Measurements from ENCODE around the gene FKBP6.
"Not testable (repeated sequence)": the region's sequence is repeated elsewhere in the genome, so short reads cannot be mapped to it uniquely, and the experiment has no call there.

Gene FKBP6

GRCh38 chr7:73369622-73370021 is 41.7 kb downstream of the FKBP6 start:
- Histone ChIP-seq H2BK12ac (ENCODE audit: low read length) (no peak overlapping the region), H3K4me1 (ENCODE audit: control insufficient read depth in 1 of 2, insufficient read depth in 2 of 2, low read length in 2 of 2) (no peaks in the 10 kb centered on the region), H3K4me2 (ENCODE audit: low read length) (no peak overlapping the region), H3K4ac (ENCODE audit: low read depth, low read length) (no peak overlapping the region), H3K79me1 (ENCODE audit: low read length) (no peaks in the 10 kb centered on the region), H3K9me3 (ENCODE audit: insufficient read depth, low read depth, low read length) (no peaks in the 10 kb centered on the region), H4K91ac (ENCODE audit: low read depth, low read length) (no peak overlapping the region), H3K36me3 (ENCODE audit: control insufficient read depth in 1 of 2, insufficient read depth in 2 of 2, low read length in 2 of 2) (no peaks in the 10 kb centered on the region), H4K8ac (ENCODE audit: low read depth, low read length) (no peak overlapping the region), H3K18ac (ENCODE audit: low read length) (no peak overlapping the region), H2AK5ac (ENCODE audit: low read length) (no peak overlapping the region), H3K23ac (ENCODE audit: low read length) (no peak overlapping the region), H3K14ac (ENCODE audit: low read length) (no peak overlapping the region), H3K9ac (ENCODE audit: low read length) (no peak overlapping the region), H3K79me2 (ENCODE audit: control insufficient read depth, insufficient read depth, low read length, poor library complexity) (no peaks in the 10 kb centered on the region), H2BK5ac (ENCODE audit: low read depth, low read length, poor library complexity) (no peak overlapping the region), H2BK120ac (ENCODE audit: insufficient read depth, low read length, poor library complexity) (no peak overlapping the region), H3K4me3 (ENCODE audit: low read depth, low read length) (no peak overlapping the region), H3K27ac (ENCODE audit: low read depth, low read length) (no peak overlapping the region), H3K27me3 (ENCODE audit: insufficient read depth, low read length) (no peaks in the 10 kb centered on the region), H4K12ac (ENCODE audit: low read depth, low read length) (no peak overlapping the region), H2AFZ (ENCODE audit: insufficient read depth, low read length, poor library complexity) (no peak overlapping the region)
- no CpG with 5 or more reads among the region's 9 CpGs for WGBS (ENCODE audit: extremely low coverage, insufficient coverage, insufficient read length)
- DNase-seq: no peak

- Histone ChIP-seq H4K8ac (ENCODE audit: low read depth, low read length) (no peak overlapping the region), H3K79me1 (ENCODE audit: low read length) (no peaks in the 10 kb centered on the region), H3K27ac (ENCODE audit: low read depth, low read length) (no peak overlapping the region), H4K91ac (ENCODE audit: low read depth, low read length) (no peak overlapping the region), H3K9ac (ENCODE audit: low read length) (no peak overlapping the region), H3K4me3 (ENCODE audit: low read depth, low read length) (no peak overlapping the region), H3K79me2 (ENCODE audit: control insufficient read depth, insufficient read depth, low read length, poor library complexity) (no peaks in the 10 kb centered on the region), H3K4me1 (ENCODE audit: control insufficient read depth in 1 of 2, insufficient read depth in 2 of 2, low read length in 2 of 2) (no peaks in the 10 kb centered on the region), H2BK12ac (ENCODE audit: low read length) (no peak overlapping the region), H2AFZ (ENCODE audit: insufficient read depth, low read length, poor library complexity) (no peak overlapping the region), H4K12ac (ENCODE audit: low read depth, low read length) (no peak overlapping the region), H3K4ac (ENCODE audit: low read depth, low read length) (no peak overlapping the region), H3K14ac (ENCODE audit: low read length) (no peak overlapping the region), H3K36me3 (ENCODE audit: control insufficient read depth in 1 of 2, insufficient read depth in 2 of 2, low read length in 2 of 2) (no peaks in the 10 kb centered on the region), H2BK120ac (ENCODE audit: insufficient read depth, low read length, poor library complexity) (no peak overlapping the region), H3K27me3 (ENCODE audit: insufficient read depth, low read length) (peaks cover 2% of the 10 kb centered on the region), H2AK5ac (ENCODE audit: low read length) (no peak overlapping the region), H2BK5ac (ENCODE audit: low read depth, low read length, poor library complexity) (no peak overlapping the region), H3K9me3 (ENCODE audit: insufficient read depth, low read depth, low read length) (peaks cover 5% of the 10 kb centered on the region), H3K18ac (ENCODE audit: low read length) (no peak overlapping the region), H3K23ac (ENCODE audit: low read length) (no peak overlapping the region), H3K4me2 (ENCODE audit: low read length) (no peak overlapping the region)
- no CpG with 5 or more reads among the region's 13 CpGs for WGBS (ENCODE audit: extremely low coverage, insufficient coverage, insufficient read length)
- DNase-seq: no peak
Measured at GRCh38 chr7:73373741-73374140, 45.8 kb downstream of the FKBP6 start.

GRCh38 chr7:73376262-73376661 is 48.3 kb downstream of the FKBP6 start:
- H3K79me1 ChIP-seq (ENCODE audit: low read length); H4K12ac ChIP-seq (ENCODE audit: low read depth, low read length); H2AFZ ChIP-seq (ENCODE audit: insufficient read depth, low read length, poor library complexity); H3K18ac ChIP-seq (ENCODE audit: low read length); H2BK120ac ChIP-seq (ENCODE audit: insufficient read depth, low read length, poor library complexity); H3K79me2 ChIP-seq (ENCODE audit: control insufficient read depth, insufficient read depth, low read length, poor library complexity); H3K4me1 ChIP-seq (ENCODE audit: control insufficient read depth in 1 of 2, insufficient read depth in 2 of 2, low read length in 2 of 2); H4K8ac ChIP-seq (ENCODE audit: low read depth, low read length); H2BK12ac ChIP-seq (ENCODE audit: low read length); H3K23ac ChIP-seq (ENCODE audit: low read length); H3K27me3 ChIP-seq (ENCODE audit: insufficient read depth, low read length); H2BK5ac ChIP-seq (ENCODE audit: low read depth, low read length, poor library complexity); H3K4me3 ChIP-seq (ENCODE audit: low read depth, low read length); H3K9me3 ChIP-seq (ENCODE audit: insufficient read depth, low read depth, low read length); H3K14ac ChIP-seq (ENCODE audit: low read length); DNase-seq; H3K27ac ChIP-seq (ENCODE audit: low read depth, low read length); H3K36me3 ChIP-seq (ENCODE audit: control insufficient read depth in 1 of 2, insufficient read depth in 2 of 2, low read length in 2 of 2); H3K4ac ChIP-seq (ENCODE audit: low read depth, low read length); H4K91ac ChIP-seq (ENCODE audit: low read depth, low read length); H2AK5ac ChIP-seq (ENCODE audit: low read length); H3K4me2 ChIP-seq (ENCODE audit: low read length); H3K9ac ChIP-seq (ENCODE audit: low read length): not testable (repeated sequence)
- no CpG with 5 or more reads among the region's 4 CpGs for WGBS (ENCODE audit: extremely low coverage, insufficient coverage, insufficient read length)

- Histone ChIP-seq H3K14ac (ENCODE audit: low read length) (no peak overlapping the region), H4K91ac (ENCODE audit: low read depth, low read length) (no peak overlapping the region)
- WGBS (ENCODE audit: extremely low coverage, insufficient coverage, insufficient read length): no CpG with 5 or more reads among the region's 20 CpGs
Measured at GRCh38 chr7:73376671-73377412, 48.9 kb downstream of the FKBP6 start.

More at GRCh38 chr7:73376671-73377412, 48.9 kb downstream of the FKBP6 start:
- Histone ChIP-seq H3K4me3 (ENCODE audit: low read depth, low read length) (no peak overlapping the region), H4K12ac (ENCODE audit: low read depth, low read length) (no peak overlapping the region), H2BK5ac (ENCODE audit: low read depth, low read length, poor library complexity) (no peak overlapping the region), H3K27ac (ENCODE audit: low read depth, low read length) (no peak overlapping the region), H3K79me2 (ENCODE audit: control insufficient read depth, insufficient read depth, low read length, poor library complexity) (no peaks in the 10 kb centered on the region), H3K4me2 (ENCODE audit: low read length) (no peak overlapping the region), H3K4ac (ENCODE audit: low read depth, low read length) (no peak overlapping the region), H2AK5ac (ENCODE audit: low read length) (no peak overlapping the region), H2BK12ac (ENCODE audit: low read length) (no peak overlapping the region), H3K9me3 (ENCODE audit: insufficient read depth, low read depth, low read length) (peaks cover 5% of the 10 kb centered on the region), H3K36me3 (ENCODE audit: control insufficient read depth in 1 of 2, insufficient read depth in 2 of 2, low read length in 2 of 2) (no peaks in the 10 kb centered on the region), H3K9ac (ENCODE audit: low read length) (no peak overlapping the region), H3K18ac (ENCODE audit: low read length) (no peak overlapping the region), H4K8ac (ENCODE audit: low read depth, low read length) (no peak overlapping the region), H3K27me3 (ENCODE audit: insufficient read depth, low read length) (peaks cover 2% of the 10 kb centered on the region), H3K4me1 (ENCODE audit: control insufficient read depth in 1 of 2, insufficient read depth in 2 of 2, low read length in 2 of 2) (no peaks in the 10 kb centered on the region), H3K23ac (ENCODE audit: low read length) (no peak overlapping the region), H2BK120ac (ENCODE audit: insufficient read depth, low read length, poor library complexity) (no peak overlapping the region), H2AFZ (ENCODE audit: insufficient read depth, low read length, poor library complexity) (no peak overlapping the region), H3K79me1 (ENCODE audit: low read length) (no peaks in the 10 kb centered on the region)
- no peak for DNase-seq

Data from trophoblast cell (in vitro differentiated cells and primary cell).